Tibial nerve (tissue), 4 donors: ENCODE results near the gene CAP2.

Experiments used
- CTCF ChIP-seq, 5 experiments: fragments of 200-600 bp in 3 of 5; fragments of 450-650 bp in 2 of 5; sonication (generic) in 3 of 5; IDR thresholded peaks; one replicate each; pipeline ENCODE4 v1.5.1; 2016 to 2019; ENCODE audit warnings: antibody characterized with exemption in 5 of 5, mild to moderate bottlenecking in 3 of 5, moderate library complexity in 2 of 5
- EP300 ChIP-seq, 2 donors: sonication (generic); formaldehyde crosslinking; IDR thresholded peaks; one replicate each; pipeline ENCODE4 v1.6.1; 2017; ENCODE audit warnings: antibody characterized with exemption in 2 of 2, mild to moderate bottlenecking in 1 of 2
- POLR2A ChIP-seq, 2 donors: fragments of 450-650 bp; IDR thresholded peaks; one replicate each; pipeline ENCODE4 v1.6.1; 2017; ENCODE audit warnings: antibody characterized with exemption in 2 of 2, mild to moderate bottlenecking in 2 of 2, moderate library complexity in 2 of 2

GRCh38 chr6:17580518-17581048 lies 187.2 kb downstream of the CAP2 start:
- TF ChIP-seq CTCF (IDR thresholded peaks at IDR 0.05) (no peak), POLR2A (IDR thresholded peaks at IDR 0.05) (no peak), EP300 (IDR thresholded peaks at IDR 0.05) (no peak)
